PC-9 (cell line): ENCODE data around the gene GPRC5C.

Source experiments
- CTCF ChIP-seq: fragments of 200-600 bp; sonication (generic); conservative IDR thresholded peaks from 2 replicates; pipeline ENCODE4 v1.6.1; 2017; ENCODE audit warnings: mixed run types, antibody characterized with exemption, mild to moderate bottlenecking, moderate library complexity
- EZH2 ChIP-seq: fragments of 200-600 bp; sonication (generic); IDR thresholded peaks from 2 replicates; pipeline ENCODE4 v1.8.0; 2017; ENCODE audit warnings: antibody characterized with exemption, low read depth

- TF ChIP-seq CTCF = no peak
- TF ChIP-seq EZH2 = no peak
Measured at GRCh38 chr17:74414510-74414909, 17.4 kb upstream of the GPRC5C start.
